ENCODE data around the gene PCYT2. TPM values are rescaled to one million over a fixed set of nuclear protein-coding genes. Genes with fewer than 3 reads are reported as not detected.
A peak's percentile ranks its signal among the peaks of the same experiment; 100 is the strongest.

Gene PCYT2
- total RNA-seq, 2 experiments from 2014 or later = 48.5 TPM

DNA sequence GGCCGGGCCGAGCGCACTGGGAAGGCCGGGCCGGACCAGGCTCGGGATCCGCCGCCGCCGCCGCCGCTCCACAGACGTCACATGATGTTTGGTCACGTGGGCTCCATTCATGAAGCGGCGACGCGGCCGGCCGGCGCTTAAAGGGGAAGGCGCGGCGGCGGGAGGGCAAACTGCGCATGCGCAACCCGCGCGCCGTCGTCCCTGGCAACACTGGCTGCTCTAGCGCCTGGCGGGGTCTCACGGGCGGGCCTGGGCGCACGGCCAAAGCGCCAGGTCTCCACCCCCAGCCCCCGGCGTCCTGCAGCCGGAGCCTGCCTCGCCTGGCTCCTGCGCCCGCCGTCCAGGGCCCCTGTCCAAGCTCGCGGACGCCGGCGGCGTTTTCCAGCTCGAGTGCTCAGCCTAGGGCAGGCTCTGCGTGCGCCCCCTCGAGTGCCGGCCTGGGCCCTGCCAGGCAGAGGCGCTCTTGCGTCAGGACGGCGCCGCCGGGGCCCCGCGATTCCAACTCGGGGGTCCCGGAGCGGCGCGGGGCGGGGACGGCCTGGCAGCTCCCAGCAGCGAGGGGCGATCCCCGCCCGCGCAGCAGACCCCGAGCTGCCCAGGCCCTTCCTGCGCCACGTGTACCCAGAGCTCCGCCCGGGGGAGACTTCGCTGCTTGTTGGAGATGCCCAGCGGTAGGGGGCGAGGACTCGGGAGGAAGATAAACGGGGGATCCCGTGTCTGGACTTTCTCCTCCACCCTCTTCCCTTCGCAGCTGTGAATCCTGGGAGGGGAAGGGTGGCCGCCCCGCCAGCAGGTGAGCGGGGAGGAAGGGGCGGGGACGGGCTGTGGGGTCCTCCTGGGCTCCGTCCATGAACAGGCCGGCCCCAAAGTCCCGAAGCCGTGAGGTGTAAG, 16.7 kb upstream of the PCYT2 start, which contains the start of gene MAFG:
Gene MAFG (minus strand): TSS at position 83 of the 891 bp plus-strand sequence. CDS start 4,550 bp downstream, outside the sequence.
- Mint-ChIP-seq H3K9me3 (ENCODE audit: low read depth) (no peaks in the 10 kb centered on the region), H3K36me3 (no peaks in the 10 kb centered on the region), H3K4me3 (peak within 1 kb of the TSS; percentile 79), H3K27me3 (peaks cover 2% of the 10 kb centered on the region), H3K27ac (peak within 1 kb of the TSS; percentile 85), H3K4me1 (peaks cover 28% of the 10 kb centered on the region)
- CTCF ChIA-PET = interaction anchor here (0.7 to 3.6 kb wide), 13 partner anchors 9 to 197 kb away, joined by 3 to 26 read pairs (median 6); partner anchors contain the start of genes ANAPC11, CENPX, DCXR and LRRC45
- ATAC-seq = peak; percentile 76
- DNase-seq = peak; percentile 93

DNA sequence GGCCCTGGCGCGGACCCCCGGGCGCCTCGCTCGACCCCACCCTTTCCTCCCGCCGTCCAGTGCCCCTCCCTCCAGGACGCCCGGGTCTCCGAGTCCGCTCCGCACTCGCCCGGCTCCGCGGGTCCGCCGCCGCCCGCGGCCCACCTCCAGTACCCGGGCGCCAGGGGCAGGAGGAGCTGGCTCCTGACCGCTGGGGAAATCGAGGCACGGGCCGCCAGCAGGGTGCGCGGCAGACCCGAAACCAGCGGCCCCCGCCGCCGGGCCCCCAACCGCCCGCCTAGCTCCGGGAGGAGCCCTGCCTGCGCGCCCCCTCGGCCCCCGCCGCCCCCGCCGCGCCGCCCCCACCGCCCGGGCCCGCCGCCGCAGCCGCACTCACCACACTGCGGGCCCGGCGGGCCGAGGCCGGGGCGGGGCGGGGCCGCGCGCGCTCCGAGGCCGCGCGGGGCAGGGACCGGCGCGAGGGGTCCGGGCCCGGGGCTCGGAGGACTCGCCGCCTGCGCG, 16.0 kb upstream of the PCYT2 start:
- peaks cover 2% of the 10 kb centered on the region for H3K27me3 Mint-ChIP-seq
- no peak overlapping the region for H3K27ac Mint-ChIP-seq
- peak; percentile 14 for ATAC-seq
- DNase-seq = no peak
- CTCF ChIA-PET = interaction anchor here (0.7 to 3.6 kb wide), 12 partner anchors 10 to 196 kb away, joined by 3 to 26 read pairs (median 6); partner anchors contain the start of genes ANAPC11, CENPX, DCXR and LRRC45
- H3K4me3 Mint-ChIP-seq = peak overlapping the region; percentile 79
- peaks cover 1% of the 10 kb centered on the region for H3K36me3 Mint-ChIP-seq
- no peaks in the 10 kb centered on the region for H3K9me3 Mint-ChIP-seq (ENCODE audit: low read depth)
- H3K4me1 Mint-ChIP-seq = peaks cover 26% of the 10 kb centered on the region

DNA sequence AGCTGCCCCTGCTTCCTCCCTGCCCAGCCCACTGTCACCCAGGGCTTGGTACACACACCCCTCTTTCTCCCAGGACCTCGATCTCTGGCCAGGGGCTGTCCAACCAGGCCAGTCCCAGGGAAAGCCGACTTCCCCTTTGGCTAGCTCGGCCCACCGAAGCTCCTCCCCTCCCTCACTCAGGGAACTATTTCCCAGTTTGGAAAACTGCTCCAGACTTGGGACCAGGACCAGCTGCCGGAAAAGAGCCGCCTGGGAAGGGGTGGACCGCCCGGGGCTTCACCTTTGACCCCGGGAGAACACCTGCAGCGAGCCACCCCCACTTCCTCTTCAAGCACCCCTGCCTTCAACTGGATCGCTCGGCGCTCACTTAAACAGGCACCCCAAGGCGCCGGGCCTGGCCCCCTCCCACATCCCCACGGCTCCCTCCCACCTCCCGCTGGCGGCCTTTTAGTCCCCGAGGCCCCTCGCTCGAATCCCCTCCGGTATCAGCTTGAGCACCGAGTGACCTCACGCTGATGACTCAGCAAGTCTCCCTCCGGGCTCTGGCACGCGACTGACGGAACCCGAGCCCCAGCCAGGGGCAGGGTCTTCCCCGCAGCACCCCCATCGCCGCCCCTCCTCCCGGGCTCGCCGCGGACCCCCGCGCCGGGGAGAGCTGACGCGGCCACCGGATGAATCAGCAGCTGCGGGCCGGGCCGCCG, 15.4 kb upstream of the PCYT2 start:
- H3K4me1 Mint-ChIP-seq = peaks cover 25% of the 10 kb centered on the region
- peaks cover 2% of the 10 kb centered on the region for H3K36me3 Mint-ChIP-seq
- DNase-seq (peak; percentile 75), ATAC-seq (peak; percentile 20)
- peaks cover 2% of the 10 kb centered on the region for H3K27me3 Mint-ChIP-seq
- CTCF ChIA-PET = interaction anchor here (0.6 to 3.6 kb wide), 10 partner anchors 10 to 147 kb away, joined by 3 to 26 read pairs (median 6); partner anchors contain the start of genes ANAPC11 and PYCR1
- peak overlapping the region; percentile 85 for H3K27ac Mint-ChIP-seq
- peak overlapping the region; percentile 79 for H3K4me3 Mint-ChIP-seq
- no peaks in the 10 kb centered on the region for H3K9me3 Mint-ChIP-seq (ENCODE audit: low read depth)

DNA sequence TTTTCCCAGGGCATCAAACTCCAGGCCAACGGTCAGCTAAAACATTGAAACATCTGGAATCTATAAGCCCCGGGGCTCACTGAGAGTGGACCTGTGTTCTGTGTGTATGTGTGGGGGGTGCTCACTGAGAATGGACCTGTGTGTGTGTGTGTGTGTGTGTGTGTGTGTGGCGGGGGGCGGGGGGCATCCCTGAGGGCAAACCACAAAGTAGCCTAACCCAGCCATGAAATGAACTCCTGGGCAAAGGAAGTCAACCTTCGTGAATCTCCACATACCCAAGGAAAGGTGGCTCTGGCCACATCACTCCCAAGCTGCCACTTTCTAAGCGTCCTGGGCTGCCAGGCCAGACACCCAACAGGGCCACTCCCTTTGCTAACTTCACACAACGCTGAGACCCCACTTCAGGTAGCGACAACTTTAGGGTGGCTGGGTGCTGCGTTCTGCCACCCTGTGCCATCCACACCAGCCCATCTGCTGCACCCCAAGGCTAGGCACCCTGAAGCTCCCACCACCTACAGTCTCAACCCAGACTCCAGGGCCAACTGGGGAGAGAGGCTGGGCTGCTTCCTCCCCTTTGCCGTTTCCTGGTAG, 14.8 kb upstream of the PCYT2 start:
- Mint-ChIP-seq H3K4me1 (peaks cover 25% of the 10 kb centered on the region), H3K27me3 (peaks cover 2% of the 10 kb centered on the region), H3K9me3 (ENCODE audit: low read depth) (no peaks in the 10 kb centered on the region), H3K27ac (peak overlapping the region; percentile 85), H3K4me3 (peak overlapping the region; percentile 79), H3K36me3 (peaks cover 2% of the 10 kb centered on the region)
- DNase-seq (no peak), ATAC-seq (peak; percentile 13)
- CTCF ChIA-PET = interaction anchor here (0.6 to 3.6 kb wide), 7 partner anchors 10 to 147 kb away, joined by 3 to 26 read pairs (median 5); no protein-coding TSS in a partner anchor

DNA sequence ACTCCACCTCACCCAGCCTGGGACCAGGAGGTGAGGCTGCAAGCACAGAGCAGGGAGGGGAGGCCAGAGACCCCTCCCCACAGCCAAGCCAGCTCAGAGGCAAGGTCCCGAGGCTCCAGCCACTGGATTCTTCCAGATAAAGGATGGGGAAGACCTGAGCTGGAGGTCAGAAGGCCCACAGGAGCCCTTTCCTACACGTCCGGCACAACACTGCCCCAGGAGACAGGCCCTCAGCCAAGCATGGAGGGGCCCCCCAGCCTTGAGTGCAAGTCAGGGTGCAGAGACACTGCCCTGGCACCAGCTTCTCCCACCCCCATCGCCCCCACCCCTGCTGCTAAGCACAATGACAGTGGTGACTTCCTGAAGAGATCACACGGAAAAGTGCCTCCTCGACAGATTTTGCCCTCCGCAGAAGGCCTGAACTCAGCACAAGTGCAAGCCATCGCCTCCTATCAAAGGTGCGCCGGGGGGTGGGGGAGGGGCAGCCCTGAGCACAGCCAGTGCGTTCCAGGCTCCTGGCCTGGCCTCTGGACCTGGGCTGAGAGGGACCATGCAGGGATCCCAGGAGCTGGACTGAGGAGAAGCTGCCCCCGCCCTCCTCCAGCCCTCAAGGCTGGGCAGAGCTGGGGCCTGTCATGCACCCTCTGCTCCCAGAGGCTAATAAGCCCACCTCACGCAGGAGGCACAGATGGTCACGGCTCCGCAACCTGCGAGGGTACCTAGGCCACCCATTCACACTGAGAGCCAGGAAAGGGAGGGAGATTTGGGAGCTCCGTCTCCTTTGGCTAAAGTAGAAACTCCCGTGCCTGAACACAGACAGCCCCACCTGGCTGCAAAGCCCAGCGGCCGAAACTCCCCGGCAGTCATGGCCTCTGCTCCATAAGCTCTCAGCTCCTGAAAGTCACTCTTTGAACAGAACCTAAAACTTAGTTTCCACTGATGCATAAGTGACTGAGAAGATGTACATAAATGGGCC, 13.6 kb upstream of the PCYT2 start:
- H3K27me3 Mint-ChIP-seq = peaks cover 2% of the 10 kb centered on the region
- peaks cover 25% of the 10 kb centered on the region for H3K4me1 Mint-ChIP-seq
- peak overlapping the region; percentile 11 for H3K4me3 Mint-ChIP-seq
- peaks cover 2% of the 10 kb centered on the region for H3K36me3 Mint-ChIP-seq
- CTCF ChIA-PET = interaction anchor here (1.3 to 3.6 kb wide), 3 partner anchors 9 to 95 kb away, joined by 4 to 26 read pairs (median 5); no protein-coding TSS in a partner anchor
- no peak for DNase-seq
- no peak for ATAC-seq
- peak overlapping the region; percentile 17 for H3K27ac Mint-ChIP-seq
- no peaks in the 10 kb centered on the region for H3K9me3 Mint-ChIP-seq (ENCODE audit: low read depth)

DNA sequence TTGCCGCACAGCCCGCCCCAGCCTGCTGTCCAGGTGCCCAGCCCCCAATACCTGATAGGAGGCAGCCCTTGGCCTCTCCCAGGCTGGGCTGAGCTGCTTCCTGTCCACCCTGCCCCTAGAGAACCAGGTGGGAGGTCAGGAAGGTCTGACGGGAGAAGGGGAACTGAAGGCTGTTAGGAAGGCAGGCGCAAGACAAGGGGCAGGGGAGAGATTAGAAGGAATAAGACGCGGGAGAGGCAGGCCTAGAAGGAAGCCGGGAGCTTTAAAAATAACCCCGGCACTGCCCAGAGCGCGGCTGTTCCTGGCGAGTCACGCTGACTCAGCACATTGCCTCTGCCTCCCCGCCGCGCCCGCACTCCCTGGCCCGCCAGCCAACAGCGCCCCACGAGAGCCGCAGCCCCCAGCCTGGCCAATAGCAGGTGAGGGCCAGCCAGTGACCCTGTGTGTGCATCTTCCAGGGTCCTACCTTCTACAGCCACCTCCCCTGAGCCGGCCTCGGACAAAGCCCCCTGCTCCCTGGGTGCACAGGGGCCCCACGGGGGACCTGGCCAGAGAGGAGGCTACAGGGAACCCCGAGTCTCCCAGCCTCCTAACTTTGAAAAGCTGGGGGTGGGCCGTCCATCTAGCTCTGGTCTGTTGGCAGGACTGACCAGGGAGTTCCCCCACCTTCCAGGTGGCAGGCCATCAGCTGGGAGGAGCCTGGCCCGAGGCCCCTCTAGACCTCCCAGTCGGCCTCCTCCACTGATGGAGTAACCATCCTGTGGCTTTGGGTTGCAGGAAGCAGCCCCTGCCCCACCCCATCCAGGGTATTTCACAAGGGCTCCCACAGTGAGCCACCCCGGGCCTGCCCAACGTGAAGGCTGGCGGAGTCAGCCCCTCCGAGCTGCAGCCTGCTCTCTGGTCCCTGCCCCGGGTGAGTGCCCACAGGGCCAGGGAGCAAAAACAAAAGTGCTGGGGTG, 12.4 kb upstream of the PCYT2 start:
- no peak for ATAC-seq
- H3K4me1 Mint-ChIP-seq = peaks cover 24% of the 10 kb centered on the region
- H3K27me3 Mint-ChIP-seq = no peaks in the 10 kb centered on the region
- no peaks in the 10 kb centered on the region for H3K9me3 Mint-ChIP-seq (ENCODE audit: low read depth)
- DNase-seq = no peak
- H3K4me3 Mint-ChIP-seq = no peak overlapping the region
- CTCF ChIA-PET = interaction anchor here (0.7 to 1.3 kb wide), 2 partner anchors 36 to 40 kb away, joined by 3 to 4 read pairs; no protein-coding TSS in a partner anchor
- peak overlapping the region; percentile 54 for H3K27ac Mint-ChIP-seq
- peaks cover 2% of the 10 kb centered on the region for H3K36me3 Mint-ChIP-seq

DNA sequence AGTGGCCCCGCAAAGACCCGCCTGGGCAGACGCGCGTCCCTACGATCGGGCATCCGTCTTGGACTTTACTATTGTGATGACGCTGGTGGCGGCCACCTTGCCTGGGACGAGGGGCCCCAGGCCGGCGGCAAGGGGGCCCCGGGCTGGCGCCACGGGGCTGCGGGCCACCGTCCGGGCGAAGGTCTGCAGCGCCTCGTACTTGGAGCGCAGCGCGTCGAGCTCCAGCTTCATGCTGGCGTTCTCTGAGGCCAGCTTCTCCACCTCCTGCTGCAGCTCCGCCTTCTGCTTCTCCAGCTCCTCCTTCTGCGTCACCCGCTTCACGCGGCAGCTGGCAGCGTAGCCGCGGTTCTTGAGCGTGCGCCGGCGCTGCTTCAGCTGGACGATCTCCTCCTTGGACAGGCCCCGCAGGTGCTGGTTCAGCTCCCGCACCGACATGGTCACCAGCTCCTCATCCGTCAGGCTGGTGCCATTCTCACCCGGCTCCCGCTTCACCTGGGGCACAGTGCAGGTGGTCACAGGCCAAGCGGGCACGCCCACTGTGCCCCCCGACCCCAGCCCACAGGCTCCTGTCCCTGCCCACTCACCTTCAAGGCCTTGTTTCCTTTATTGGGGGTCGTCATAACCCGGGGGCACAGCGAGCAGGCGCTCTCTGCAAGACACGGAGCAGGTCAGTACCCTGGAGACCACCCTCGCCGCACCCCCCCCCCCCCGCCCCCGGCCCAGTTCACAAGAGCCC, 11.5 kb upstream of the PCYT2 start:
- Mint-ChIP-seq H3K4me1 (peaks cover 27% of the 10 kb centered on the region), H3K36me3 (peaks cover 4% of the 10 kb centered on the region), H3K27ac (no peak overlapping the region), H3K4me3 (no peak overlapping the region), H3K9me3 (ENCODE audit: low read depth) (no peaks in the 10 kb centered on the region), H3K27me3 (no peaks in the 10 kb centered on the region)
- DNase-seq (no peak), ATAC-seq (no peak)
- CTCF ChIA-PET = no interaction called here

DNA sequence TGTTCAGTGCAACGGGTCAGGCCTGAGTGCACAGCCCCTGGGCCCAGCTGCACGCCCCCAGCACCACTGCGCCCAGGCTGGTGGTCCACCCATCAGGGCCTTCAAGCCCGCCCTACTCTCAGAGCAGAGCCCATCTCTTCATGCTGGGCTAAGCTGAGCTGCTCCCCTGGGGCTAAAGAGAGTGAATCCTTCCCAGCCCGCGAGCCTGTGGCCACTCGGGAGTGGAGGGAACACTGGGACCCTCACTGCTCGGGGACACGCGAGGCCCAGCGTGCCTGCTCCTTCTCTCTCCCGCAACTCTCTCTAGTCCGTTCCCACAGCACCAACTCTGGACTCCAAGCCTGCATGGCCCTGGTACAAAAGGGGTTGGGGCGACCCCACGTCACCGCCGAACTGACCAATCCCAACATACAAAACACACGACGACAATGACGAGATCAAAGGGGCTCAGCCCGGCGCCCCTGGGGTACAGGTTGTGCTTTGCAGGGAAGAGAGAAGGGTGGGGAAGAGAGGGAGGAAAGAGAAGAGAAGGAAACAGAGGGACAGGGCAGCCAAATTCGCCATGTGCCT, 10.9 kb upstream of the PCYT2 start:
- peaks cover 4% of the 10 kb centered on the region for H3K36me3 Mint-ChIP-seq
- H3K27ac Mint-ChIP-seq = no peak overlapping the region
- DNase-seq (no peak), ATAC-seq (no peak)
- no peaks in the 10 kb centered on the region for H3K9me3 Mint-ChIP-seq (ENCODE audit: low read depth)
- CTCF ChIA-PET = no interaction called here
- H3K27me3 Mint-ChIP-seq = no peaks in the 10 kb centered on the region
- H3K4me1 Mint-ChIP-seq = peaks cover 32% of the 10 kb centered on the region
- H3K4me3 Mint-ChIP-seq = no peak overlapping the region

DNA sequence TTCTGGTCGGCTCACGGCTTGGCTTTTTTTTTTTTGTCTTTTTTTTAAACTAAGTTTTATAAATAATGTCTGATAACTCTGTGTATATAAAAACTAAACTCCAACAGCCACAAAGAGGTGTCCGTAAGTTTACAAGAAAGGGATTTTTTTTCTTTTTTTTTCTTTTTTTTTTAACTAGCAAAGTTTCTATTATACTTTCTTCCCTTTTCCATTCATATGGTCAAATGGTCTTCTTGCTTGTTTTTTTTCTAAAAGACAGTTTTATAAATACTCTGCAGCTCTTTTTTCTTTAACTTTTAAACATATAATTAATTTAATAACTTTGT, 10.3 kb upstream of the PCYT2 start:
- CTCF ChIA-PET = no interaction called here
- H3K27ac Mint-ChIP-seq = no peak overlapping the region
- no peaks in the 10 kb centered on the region for H3K27me3 Mint-ChIP-seq
- no peak for DNase-seq
- H3K36me3 Mint-ChIP-seq = peaks cover 6% of the 10 kb centered on the region
- no peak overlapping the region for H3K4me3 Mint-ChIP-seq
- peaks cover 37% of the 10 kb centered on the region for H3K4me1 Mint-ChIP-seq
- no peaks in the 10 kb centered on the region for H3K9me3 Mint-ChIP-seq (ENCODE audit: low read depth)
- no peak for ATAC-seq

DNA sequence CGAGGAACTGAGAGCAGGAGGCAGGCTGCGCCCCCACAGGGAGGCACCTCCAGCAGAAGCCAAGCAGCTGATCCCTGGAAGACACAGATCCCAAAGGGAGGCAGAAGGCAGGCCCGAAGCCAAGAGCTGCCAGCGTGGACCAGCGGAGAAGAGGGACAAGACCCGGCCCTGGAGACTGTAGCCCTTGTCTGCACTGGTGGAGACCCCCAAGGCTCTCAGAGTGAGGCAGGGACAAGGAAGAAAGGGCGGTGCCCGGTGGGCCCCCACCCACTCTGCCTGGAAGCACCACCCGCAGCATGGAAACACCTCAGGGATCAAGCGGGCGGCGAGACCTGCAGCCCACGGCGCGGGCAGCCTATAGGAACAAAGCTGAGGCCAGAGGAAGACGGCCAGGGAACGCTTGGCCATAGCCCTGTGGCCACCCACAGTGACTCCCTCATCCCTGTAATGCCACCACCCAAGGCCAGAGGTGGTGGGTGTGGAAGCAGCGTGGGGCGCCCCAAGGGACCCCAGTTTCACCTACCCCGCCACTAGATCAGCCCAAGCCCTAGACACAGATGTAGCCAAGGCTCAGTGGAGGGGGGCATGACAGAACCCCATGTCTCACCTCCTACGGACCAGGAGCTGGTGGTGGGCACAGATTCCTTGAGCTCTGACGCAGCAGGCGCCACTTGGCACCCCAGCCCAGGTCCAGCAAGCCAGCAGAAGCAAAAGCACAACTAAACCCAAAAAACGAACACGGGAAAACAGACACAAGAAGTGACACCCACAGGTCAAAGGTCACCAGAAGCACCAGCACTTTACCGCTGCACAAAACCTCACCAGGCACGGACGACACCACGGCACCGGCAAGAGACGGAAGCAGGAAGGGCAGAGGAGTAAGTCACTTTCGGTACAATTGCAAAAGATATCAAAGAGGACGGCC, 9.7 kb upstream of the PCYT2 start:
- DNase-seq (no peak), ATAC-seq (no peak)
- H3K36me3 Mint-ChIP-seq = peaks cover 9% of the 10 kb centered on the region
- no peaks in the 10 kb centered on the region for H3K9me3 Mint-ChIP-seq (ENCODE audit: low read depth)
- H3K4me3 Mint-ChIP-seq = no peak overlapping the region
- H3K4me1 Mint-ChIP-seq = peaks cover 35% of the 10 kb centered on the region
- CTCF ChIA-PET = no interaction called here
- no peaks in the 10 kb centered on the region for H3K27me3 Mint-ChIP-seq
- no peak overlapping the region for H3K27ac Mint-ChIP-seq
